Stimulated activated CD4-positive, alpha-beta T cell treated with anti-CD3 and anti-CD28 coated beads, TNF-alpha, amount 100 ng/mL, for 4 hours (primary cell): ENCODE results near the gene CBR4.
"Not testable (repeated sequence)": the region's sequence is repeated elsewhere in the genome, so short reads cannot be mapped to it uniquely, and the experiment has no call there.

Experiments used
- DNase-seq, 3 experiments: peaks; one replicate each; pipeline ENCODE4 v3.0.0-alpha.2; 2020; ENCODE audit warnings: low read depth in 3 of 3

CBR4 gene

DNA sequence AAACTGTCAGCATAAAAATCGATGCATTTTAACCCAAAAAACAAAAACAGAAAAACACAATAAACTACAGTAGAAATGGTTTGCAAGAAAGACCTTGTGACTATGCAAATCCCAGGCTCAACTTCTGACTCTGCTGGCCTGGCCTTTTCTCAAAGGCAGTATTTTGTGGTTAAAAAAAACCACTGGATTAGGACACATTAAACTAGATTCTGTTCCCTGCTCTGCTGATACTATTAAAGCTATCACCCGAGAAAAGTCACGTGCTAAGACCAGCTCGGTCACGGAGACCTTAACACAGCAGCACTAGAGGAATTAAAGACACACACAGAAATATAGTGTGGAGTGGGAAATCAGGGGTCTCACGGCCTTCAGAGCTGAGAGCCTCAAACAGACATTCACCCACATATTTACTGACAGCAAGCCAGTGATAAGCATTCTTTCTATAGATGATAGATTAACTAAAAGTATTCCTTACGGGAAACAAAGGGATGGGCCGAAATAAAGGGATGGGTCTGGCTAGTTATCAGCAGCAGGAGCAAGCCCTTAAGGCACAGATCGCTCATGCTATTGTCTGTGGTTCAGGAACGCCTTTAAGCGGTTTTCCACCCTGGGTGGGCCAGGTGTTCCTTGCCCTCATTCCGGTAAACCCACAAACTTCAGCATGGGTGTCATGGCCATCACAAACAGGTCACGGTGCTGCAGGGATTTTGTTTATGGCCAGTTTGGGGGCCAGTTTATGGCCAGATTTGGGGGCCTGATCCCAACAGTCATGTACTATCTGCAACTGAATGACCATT lies 16.1 kb downstream of the CBR4 start:
- no peak for DNase-seq

DNA sequence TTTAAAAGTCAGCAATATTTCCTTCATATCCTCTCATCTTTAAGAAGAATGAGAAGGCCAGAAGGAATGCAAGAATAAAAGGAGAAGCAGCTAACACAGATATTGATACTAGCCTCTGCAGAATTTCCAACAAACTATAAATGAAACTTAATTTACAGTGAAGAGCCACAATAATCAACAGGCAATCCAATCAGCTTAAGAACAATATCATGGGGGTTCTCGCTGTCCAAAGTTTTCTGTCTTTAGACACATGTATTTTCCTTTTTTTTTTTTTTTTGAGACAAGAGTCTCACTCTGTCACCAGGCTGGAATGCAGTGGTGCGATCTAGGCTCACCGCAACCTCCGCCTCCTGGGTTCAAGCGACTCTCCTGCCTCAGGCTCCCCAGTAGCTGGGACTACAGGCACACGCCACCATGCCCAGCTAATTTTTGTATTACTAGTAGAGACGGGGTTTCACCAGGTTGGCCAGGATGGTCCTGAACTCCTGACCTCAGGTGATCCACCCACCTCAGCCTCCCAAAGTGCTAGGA lies 17.0 kb downstream of the CBR4 start:
- DNase-seq, result not testable (repeated sequence)

- no peak for DNase-seq
Observed at GRCh38 chr4:168981942-168982341, 28.1 kb downstream of the CBR4 start.

DNA sequence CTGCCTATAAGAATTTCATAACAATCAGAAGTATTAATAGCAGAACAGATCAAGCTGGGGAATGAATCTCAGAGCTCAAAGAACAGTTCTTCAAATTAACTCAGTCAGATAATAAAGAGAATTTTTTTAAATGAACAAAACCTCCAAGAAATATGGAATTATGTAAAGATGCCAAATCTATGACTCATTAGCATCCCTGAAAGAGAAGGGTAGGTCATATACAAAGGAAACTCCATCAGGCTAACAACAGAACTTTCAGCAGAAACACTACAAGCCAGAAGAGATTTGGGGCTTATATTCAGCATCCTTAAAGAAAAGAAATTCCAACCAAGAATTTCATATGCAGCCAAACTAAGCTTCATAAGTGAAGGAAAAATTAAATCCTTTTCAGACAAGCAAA lies 28.6 kb downstream of the CBR4 start:
- no peak for DNase-seq

- DNase-seq, result no peak
Observed at GRCh38 chr4:168979338-168979737, 30.7 kb downstream of the CBR4 start.

DNA sequence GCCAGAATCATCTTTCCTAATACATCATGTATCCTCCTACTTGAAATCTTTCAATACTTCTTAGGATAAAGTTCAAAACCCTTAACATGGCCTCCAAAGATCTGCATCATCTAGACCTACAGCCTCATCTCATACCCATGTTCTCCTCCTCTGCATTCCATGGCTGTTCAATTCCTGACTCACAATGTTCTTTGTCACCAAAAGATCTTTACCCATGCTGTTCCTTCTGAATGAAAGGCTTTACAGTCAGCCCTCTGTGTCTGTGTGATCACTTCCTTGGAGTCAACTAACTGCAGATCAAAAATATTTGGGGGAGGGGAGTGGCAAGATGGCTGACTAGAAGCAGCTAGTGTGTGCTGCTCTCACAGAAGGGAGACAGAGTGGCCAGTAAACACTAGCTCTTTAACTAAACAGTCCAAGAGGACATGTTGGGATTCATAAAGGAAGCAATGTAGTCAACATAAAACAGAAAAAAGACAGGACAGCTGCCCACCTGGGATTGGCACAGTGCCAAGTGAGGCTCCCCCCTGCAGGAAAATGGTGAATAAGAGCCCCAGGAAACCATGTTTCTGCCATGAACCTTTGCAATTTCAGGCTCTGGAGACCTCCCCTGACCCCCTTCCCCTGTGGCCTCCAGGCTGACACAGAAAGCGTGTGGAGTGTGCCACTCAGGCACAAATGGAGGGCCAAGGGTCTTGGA lies 31.9 kb downstream of the CBR4 start:
- DNase-seq, result no peak

GRCh38 chr4:168972596-168972995 lies 37.5 kb downstream of the CBR4 start:
- DNase-seq, result no peak

GRCh38 chr4:168960716-168961115 lies 49.3 kb downstream of the CBR4 start:
- no peak for DNase-seq

GRCh38 chr4:168955674-168956073 lies 54.4 kb downstream of the CBR4 start:
- DNase-seq, result no peak

DNA sequence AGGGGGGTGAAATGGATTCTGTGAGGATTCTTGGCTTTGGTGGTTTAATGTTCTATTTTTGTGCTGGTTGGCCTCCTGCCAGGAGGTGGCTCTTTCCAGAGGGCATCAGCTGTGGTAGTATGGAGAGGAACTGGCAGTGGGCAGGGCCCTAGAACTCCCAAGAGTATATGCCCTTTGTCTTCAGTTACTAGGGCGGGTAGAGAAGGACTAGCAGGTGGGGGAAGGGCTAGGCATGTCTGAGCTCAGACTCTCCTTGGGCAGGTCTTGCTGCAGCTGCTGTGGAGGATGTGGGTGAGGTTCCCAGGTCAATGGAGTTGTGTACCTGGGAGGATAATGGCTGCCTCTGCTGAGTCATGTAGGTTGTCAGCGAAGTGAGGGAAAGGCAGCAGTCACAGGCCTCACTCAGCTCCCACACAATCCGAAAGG lies 57.2 kb downstream of the CBR4 start:
- DNase-seq, result not testable (repeated sequence)

DNA sequence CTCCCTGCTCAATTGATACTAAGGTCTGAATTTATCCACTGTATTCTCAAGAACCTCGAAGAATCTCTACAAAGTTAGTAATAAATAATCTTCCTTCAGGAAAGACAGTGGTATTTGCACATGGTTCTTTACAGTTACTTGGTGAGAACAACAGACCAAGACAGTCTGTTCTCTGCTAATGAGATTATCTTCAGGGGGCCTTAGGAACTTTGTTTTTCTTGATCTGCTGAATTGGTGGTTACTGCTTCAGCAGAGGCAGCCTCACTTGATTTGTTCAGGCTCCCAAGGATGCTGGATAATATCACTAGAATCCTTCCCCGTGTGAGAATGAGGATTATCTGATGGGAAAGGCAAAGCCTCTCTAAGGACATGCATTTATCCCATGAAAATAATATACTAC lies 64.8 kb downstream of the CBR4 start:
- DNase-seq, result no peak

DNA sequence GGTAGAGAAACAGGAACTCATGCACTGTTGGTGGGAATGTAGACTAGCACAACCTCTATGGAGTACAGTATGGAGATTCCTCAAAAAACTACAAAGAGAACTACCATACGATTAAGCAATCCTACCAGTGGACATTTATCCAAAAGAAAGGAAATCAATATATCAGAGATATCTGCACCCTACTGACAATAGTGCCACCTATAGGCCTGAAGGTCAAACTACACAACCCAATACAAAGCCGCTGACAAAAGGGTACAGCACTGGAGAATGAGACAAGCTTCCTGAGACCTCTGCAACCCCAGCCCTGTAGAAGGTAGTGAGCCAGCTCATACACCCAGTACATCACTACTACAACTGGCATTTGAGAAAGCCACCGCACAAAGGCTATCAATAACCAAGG lies 67.1 kb downstream of the CBR4 start:
- DNase-seq, result no peak
